DMS114 treated with DMSO at 0.1 percent for 48 hours (cell line): ENCODE measurements around the gene MYO7A.

Source experiments
- DNase-seq: peaks from one replicate; lab custom pipeline; 2025; ENCODE audit not compliant: unreplicated experiment; lab: John Stamatoyannopoulos, UW

Gene MYO7A

GRCh38 chr11:77198440-77198849 lies 70.4 kb downstream of the MYO7A start:
- no peak for DNase-seq

DNA sequence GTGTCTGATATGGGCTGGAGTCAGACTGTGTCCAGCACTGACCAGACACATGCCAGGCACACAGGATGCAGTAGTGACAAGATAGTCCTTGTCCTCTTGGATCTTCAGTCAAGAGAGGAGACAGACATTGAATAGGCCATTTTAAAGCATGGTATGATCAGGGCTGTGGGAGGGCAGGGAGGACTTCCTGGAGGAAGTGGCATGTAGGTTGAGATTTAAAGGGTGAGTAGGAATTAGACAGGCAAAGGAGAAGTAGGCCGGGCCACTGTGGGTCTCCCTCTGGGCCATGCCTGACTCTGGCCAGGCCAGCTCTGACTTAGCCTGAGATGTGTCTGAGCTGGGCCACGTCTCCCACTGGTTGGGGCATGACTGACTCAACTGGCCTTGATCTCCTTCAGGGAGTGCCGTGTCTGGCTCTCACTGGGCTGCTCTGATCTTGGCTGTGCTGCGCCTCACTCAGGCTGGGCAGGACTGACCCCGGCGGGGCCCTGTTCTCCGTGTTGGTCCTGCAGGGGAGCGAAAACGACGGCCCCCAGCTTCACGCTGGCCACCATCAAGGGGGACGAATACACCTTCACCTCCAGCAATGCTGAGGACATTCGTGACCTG lies 71.2 kb downstream of the MYO7A start:
- no peak for DNase-seq

DNA sequence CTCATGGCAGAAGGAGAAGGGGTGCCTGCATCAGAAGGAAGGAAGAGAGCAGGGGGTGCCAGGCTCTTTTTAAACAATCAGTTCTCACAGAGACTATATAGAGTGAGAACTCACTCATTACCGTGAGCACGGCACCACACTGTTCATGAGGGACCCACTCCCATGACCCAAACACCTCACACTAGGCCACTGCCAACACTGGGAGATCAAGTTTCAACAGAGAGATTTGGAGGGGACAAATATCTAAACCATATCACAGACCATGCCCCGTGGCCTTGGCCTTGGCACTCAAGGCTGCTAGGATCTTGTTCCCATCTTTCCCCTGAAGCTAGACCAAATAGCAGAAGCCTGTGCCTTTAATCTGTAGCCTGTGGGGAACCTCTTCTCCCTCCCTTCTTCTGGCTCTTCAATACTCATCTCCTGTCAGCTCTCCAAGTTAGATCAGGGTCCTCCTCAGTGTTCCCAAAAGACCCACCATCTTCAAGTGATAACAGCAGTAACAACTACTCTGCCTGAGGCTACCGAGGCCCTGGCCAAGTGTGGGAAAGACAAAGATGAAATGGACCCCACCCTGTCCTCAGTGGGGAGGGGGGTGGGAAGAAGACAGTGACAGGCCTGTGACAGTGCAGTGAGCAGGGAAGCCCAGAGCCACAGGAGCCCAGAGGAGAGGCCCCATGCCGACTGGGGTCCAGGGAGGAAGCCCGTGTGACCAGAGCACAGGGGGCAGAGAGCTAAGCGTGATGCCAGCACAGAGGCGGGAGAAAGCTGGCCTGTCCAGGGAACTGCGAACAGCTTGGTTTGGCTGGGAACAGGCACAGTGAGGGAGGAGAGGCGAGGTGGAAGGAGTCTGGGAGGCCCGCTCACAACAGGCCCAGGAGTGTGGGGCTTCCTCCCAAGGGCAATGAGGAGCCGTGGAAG lies 72.6 kb downstream of the MYO7A start:
- DNase-seq: no peak

DNA sequence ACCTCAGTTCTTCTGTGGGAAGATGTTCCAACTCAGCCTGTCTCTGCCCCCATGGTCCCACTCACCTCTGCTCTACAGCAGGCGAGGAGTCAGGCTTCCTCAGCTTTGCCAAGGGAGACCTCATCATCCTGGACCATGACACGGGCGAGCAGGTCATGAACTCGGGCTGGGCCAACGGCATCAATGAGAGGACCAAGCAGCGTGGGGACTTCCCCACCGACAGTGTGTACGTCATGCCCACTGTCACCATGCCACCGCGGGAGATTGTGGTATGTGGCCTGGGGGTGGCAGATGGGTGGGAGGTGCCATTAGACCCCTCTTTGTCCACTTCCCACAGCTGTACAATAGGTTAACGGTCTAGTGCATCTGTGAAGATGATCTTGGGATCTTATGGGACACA lies 73.3 kb downstream of the MYO7A start:
- no peak for DNase-seq

DNA sequence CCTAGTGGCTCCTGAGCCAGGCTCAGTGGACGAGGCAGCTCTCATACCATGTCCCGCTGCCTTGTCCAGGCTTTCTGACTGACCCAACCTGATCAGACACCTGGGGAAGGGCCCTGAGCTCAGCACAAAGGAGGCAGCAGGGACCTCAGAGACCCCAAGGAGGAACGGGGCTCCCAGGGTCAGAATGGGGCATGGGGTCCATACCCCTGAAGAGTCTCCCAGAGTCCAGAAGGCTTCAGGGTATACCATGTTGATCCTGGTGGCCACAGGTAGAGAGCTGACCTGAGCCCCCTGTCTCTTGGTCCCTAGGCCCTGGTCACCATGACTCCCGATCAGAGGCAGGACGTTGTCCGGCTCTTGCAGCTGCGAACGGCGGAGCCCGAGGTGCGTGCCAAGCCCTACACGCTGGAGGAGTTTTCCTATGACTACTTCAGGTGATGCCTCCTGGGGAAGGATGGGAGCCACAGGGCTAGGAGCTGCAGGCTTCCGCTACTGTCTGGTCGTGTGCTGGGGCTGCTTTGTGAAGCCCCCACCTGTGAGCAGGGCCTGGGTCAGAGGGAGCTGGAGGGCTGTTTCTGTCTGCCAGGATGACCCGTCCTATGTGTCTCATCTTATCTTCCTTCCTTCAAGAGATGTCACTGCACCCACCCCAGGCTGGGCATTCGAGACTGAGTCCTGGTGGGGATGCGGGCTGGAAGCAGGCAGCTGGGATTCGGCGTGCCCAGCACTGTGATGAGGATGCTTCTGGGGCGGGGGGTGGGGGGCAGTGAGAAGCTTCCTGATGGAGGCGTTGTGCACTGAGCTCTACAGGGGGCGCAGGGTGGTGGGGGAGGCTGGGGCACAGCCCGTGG lies 74.2 kb downstream of the MYO7A start:
- DNase-seq: no peak

DNA sequence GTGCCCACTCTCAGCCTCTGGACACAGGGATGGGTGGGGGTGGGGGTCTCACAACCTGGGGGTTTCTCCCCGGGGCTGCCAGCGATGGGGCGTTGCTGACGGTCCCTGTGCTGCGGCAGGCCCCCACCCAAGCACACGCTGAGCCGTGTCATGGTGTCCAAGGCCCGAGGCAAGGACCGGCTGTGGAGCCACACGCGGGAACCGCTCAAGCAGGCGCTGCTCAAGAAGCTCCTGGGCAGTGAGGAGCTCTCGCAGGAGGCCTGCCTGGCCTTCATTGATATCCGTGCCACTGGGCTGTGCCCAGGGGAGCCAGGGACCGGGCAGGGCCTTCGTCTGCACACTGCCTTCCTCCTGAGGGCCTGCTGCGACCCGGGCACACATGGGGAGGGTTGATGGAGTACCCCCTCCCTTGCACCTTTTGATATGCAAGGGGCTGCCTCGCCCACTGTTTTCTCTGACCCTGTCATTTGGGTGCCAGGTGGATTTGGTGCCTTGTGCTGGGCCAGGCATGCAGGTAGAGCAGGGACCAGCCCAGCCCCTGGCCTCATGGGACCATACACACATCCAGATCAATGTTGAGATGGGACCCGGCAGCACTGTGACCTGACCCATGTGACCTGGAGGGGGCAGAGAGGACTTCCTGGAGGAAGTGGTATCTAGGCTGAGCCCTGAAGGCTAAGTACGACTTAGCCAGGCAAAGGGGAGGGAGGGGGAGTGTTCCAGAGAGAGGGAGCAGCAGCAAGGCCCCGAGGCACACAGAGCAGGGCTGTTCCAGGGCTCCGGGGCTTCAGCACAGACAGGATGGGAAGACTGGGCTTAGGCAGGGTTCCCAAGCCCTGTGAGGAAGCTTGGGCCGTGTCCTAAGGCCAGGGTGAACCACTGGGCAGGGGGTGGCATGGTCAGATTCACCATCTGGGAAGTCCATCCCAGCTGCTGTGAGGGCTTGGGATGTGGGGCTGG lies 75.2 kb downstream of the MYO7A start:
- no peak for DNase-seq

DNA sequence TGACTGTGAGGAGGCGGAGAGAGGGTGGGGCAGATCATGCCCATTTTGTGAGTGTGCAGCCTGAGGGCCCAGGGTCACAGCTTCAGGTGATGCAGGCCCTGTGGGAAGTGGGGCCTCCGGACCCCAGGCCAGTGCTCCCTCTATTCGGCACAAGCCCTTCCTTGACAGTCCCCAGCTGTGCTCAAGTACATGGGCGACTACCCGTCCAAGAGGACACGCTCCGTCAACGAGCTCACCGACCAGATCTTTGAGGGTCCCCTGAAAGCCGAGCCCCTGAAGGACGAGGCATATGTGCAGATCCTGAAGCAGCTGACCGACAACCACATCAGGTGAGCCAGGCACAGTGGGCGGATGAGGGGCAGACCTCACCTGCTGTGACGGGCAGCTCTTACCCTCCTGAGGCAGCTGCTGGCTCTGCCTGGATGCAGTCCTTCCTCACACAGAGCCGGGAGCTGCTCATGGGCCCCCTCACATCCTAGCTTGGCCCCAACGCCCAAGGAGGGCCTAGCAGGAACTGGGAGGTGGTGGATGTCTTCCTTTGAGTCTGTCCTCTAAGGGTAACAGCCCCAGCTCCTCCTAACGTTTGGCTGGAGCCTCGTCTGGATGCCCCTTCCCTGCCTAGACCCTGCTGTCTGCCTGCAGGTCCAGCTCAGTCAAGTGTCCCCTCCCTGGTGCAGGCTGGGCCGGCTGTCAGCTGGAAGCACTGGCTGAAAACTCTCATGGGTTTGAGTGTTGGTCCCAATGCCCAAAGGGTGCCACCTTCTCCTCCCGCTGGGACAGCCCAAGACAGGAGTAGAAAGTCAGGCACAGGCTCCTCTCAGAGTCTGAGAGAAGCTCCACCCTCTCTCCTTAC lies 76.1 kb downstream of the MYO7A start:
- DNase-seq: no peak

DNA sequence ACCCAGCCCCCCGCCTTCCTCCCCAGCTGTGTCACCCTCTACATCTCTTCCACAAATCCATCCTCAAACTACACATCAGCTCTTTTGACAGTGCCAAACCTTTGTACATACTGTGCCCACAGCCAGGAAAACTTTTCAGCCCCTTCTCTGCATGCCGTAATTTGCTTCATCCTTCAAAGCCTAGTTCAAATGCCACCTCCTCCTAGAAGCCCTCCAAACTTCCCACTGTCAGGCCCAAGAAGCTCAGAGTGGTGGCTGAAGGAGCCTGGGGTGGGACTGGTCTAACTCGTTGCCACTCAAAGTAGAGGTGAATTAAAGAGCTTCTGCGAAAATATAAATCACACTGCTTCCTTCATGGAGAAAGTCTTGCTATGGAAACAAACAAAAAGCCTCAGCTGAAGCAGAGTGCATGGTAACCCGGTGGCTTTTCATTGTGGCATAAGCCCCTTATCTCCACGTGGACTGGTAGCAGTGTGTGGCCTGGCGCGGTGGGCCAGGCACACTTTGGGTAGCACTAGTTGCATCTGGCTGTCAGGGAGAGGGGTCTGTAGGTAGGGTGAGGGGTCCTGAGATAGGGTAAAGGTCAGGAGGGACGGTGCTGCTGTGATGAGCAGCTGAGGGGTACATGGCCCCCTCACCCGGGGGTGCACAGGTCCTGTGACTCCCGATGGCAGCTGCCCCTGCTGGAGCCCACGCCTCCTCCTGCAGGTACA lies 76.9 kb downstream of the MYO7A start:
- no peak for DNase-seq

GRCh38 chr11:77205467-77206263 lies 77.6 kb downstream of the MYO7A start:
- DNase-seq: no peak

DNA sequence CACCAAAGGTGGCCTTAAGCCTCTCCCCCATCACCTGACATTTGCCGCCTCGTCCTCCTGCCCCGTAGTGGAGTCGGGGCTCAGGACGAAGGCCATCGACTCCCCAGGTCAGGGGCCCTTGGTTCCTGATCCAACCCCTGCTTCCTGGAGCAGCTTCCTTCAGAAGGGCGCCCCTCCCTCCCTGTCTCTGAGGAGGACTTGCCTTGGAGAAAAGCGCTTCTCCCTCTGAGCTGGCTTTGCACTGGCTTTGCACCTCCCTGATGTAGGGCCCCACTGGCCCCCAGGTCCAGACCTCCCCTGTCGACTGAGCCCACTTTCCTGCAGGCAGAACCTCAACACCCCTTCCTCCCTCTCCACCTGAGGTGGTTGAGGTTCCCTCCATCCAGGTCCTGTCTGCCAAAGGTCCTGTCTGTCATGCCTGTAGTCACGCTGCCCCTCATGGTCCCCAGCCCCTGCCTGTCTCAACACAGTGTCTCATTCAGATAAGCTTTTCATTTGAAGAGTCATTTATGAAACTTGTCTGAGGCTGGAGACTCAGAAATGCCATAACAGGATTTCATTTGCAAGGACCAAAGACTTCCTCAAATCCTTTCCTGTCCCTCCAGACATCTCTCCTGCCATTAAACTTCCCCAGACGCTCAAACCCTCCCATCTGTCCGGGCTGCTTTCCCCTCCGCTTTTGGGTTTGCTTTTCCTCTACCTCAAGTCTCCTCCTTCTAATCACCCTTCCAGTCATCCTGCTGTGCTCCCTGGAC lies 78.4 kb downstream of the MYO7A start:
- no peak for DNase-seq

DNA sequence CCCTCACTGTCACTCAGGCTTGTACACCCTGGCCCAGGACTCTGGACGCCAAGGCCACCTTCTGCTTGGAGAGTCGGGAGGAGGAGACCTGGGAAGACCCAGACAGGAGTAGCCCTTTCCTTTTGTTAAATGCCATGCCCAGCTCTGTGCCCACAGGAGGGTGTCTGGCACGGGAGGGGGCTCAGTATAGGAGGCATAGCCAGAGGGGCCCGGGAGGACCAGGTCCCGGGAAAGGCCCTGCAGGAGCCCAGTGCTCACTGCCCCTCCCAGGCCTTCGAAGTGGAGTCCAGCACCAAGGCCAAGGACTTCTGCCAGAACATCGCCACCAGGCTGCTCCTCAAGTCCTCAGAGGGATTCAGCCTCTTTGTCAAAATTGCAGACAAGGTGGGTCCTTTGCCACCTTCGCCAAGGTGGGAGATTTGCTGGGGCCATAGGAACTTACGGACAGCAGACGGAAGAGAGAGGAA lies 79.0 kb downstream of the MYO7A start:
- no peak for DNase-seq

GRCh38 chr11:77207618-77208313 lies 79.7 kb downstream of the MYO7A start:
- no peak for DNase-seq

DNA sequence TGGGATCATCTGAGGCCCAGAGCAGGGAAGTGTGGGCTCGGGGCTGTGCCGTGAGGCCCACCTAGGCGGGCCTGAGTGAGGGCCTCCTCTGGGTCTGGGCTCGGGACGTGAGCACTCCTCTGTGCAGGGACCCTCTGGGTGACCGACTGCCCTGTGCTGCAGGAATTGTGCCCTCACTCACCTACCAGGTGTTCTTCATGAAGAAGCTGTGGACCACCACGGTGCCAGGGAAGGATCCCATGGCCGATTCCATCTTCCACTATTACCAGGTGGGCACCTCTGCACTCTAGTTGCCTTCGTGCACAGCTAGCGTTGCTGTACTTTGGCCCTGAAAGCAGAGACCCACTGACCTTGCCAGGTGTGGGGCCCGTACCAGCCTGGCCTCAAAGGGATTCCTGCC lies 80.5 kb downstream of the MYO7A start:
- no peak for DNase-seq

- DNase-seq: no peak
These were observed 81.6 kb downstream of the MYO7A start for GRCh38 chr11:77209663-77210062.

GRCh38 chr11:77211040-77211451 lies 83.0 kb downstream of the MYO7A start:
- DNase-seq: no peak

GRCh38 chr11:77211594-77212251 lies 83.7 kb downstream of the MYO7A start:
- DNase-seq: no peak
